Fibroblast of upper back skin (primary cell): Measurements from ENCODE around the gene HSD11B1L.

ENCODE experiments used
- DNase-seq: peaks from one replicate; pipeline ENCODE4 v3.0.0-alpha.2; 2013

HSD11B1L gene, protein sequence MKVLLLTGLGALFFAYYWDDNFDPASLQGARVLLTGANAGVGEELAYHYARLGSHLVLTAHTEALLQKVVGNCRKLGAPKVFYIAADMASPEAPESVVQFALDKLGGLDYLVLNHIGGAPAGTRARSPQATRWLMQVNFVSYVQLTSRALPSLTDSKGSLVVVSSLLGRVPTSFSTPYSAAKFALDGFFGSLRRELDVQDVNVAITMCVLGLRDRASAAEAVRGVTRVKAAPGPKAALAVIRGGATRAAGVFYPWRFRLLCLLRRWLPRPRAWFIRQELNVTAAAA

DNA sequence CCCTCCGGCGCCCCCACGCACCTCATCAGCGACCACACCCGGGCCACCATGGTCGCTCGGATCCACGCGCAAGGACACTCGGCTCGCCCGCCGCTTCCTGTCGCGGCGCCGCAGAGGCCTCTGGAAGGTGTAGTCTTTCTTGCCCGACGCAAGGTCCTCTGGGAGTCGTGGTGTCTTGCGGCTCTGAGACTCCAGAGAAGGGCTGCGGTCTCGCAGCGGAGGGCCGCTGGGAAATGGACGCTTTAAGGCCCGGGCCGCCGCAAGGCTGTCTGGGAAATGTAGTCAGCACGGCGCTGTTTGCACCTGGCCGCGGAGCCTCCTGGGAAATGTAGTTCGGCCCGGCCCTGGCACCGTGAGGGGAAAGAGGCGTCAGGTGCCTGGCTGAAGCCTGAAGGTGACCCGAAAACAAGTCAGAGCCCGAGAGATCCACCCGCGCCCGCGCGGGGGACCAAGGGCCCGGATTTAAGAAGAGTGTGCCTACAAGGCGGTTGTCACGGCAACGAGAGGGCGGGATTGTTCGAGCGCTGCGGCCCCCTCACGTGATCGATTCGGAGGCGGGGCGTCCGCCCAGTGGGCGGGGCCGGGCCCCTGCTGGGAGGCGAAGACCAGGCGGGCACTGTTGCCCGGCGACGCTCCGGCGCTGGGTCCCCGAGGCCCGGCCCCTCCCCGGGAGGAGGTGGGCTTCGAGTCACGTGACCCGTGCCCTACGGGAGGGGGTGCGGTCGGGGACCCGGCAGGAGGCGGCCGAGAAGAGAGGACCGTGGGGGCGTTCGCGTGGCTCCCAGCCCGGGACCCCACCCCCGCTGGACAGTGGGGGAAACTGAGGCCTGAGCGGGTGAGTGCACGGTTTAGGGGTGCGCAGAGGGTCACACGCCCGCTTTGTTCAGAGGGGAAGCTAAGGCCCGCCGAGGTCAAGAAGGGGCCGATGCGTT lies at the start of gene HSD11B1L, which contains the start of gene MICOS13:
TSS of gene HSD11B1L (plus strand) at position 591 of the 932 bp plus-strand sequence. CDS start 3,806 bp downstream, outside the sequence.
TSS of gene MICOS13 (minus strand) at position 80 of the 932 bp plus-strand sequence. CDS start at position 50, 30 bp downstream.
- peak; percentile 99 for DNase-seq

- DNase-seq = no peak
Measured at GRCh38 chr19:5631567-5632240, 49.1 kb upstream of the HSD11B1L start.

DNA sequence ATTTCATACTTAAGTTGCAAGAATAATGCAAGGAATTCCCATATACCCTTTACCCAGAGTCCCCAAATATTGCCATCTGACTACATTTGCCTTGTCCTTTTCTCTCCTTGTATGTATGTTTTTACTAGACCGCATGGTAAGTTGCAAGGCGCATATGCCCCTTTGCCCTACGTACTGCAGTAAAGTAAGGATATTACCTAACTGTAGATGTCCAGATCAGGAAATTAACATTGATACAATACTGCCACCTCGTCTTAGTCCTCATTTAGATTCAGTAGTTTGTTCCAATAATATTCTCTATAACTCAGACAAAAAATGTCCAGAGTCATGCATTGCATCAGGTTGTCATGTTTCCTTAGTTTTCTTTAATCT lies 48.6 kb upstream of the HSD11B1L start:
- DNase-seq = no peak

DNA sequence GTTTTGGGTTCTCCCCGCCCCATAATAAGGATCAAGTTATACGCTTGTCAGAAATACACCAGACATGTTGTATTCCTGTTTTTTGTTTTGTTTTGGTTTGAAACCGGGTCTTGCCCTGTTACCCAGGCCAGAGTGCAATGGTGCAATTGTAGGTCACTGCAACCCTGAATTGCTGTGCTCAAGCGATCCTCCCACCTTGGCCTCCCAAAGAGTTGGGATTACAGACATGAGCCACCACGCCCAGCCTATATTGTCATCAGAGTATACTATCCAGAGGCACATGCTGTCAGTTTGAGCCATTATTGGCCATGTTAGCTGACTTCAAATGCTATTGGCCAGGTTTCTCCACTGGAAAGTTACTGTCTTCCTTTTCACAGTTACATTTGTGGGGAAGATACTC lies 48.2 kb upstream of the HSD11B1L start:
- DNase-seq = no peak

GRCh38 chr19:5635427-5635826 lies 45.4 kb upstream of the HSD11B1L start:
- no peak for DNase-seq

GRCh38 chr19:5637971-5638370 lies 42.9 kb upstream of the HSD11B1L start:
- no peak for DNase-seq

DNA sequence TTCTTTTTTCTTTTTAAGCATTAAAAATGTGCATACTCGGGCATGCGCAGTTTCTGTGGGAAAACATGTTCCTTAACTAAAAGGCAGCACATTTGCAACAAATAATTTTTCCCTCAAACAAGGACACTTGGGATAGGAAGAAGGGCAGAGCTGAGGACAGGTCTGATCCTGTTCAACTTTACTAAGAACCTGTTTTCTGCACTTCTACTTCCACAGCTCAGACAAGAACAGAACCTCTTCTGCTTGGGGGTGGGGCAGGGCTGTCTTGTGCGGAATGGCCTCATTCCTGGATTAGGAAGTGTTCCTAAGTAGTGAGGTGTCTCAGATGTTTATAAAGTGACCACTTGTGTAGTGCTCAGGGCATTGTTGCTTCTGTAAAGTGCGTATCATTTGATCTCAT lies 39.7 kb upstream of the HSD11B1L start:
- no peak for DNase-seq

- DNase-seq = no peak
Measured at GRCh38 chr19:5642204-5642603, 38.6 kb upstream of the HSD11B1L start.

DNA sequence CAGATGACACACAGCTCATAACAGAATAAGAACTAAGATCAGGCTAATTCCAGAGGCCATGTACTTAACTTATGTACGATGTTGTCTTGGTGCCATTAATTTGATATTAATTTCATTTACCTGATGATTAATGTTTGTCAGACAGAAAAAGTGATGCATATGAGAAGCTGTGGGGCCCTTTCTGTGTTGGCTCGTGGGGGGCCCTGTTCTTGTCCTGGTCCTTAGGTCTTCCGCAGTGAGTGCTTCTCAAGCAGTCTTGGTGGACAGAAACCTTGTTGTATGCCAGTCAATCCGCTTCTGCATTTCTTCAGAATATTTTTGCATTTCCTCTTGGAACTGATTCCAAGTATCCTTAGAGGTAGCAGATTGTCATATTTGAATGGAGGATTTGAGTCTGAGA lies 37.8 kb upstream of the HSD11B1L start:
- no peak for DNase-seq

DNA sequence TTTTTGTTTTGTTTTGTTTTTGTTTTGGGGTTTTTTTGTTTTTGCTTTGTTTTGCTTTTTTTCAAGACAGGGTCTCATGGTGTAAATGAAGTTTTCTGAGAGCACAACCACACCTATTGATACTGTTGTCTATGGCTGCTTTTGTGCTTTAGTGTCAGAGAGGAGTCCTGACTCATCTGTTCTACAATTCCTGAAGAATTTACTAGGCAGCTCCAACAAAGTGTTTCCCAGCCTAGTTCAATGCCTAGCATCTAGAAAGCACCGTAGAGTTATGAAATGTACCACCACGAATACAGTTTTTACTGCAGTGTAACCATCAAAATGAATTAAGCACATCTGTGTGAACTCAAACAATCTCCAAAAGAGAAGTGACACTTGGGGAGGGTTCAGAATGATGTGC lies 36.8 kb upstream of the HSD11B1L start:
- no peak for DNase-seq

DNA sequence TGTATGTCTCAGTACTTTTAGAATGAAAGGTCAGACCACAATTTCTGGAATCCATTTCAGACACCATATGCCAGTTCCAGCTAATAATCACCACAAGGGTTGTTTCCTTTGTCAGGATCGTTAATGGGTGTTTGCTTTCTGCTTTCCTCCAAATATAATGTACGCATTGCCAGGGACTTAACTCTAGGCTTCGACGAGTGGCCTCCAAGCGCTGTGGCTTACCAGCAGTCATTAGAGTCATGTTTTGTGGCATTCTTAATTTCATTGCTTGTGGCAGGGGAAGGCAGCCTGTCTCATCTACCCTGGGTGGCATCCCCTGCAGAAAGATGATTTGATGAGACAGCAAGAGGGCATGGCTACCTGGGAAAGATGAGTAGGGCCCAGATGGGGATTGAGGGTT lies 35.4 kb upstream of the HSD11B1L start:
- DNase-seq = no peak

GRCh38 chr19:5646703-5647102 lies 34.1 kb upstream of the HSD11B1L start:
- DNase-seq = no peak

GRCh38 chr19:5648464-5648863 lies 32.4 kb upstream of the HSD11B1L start:
- DNase-seq = no peak

DNA sequence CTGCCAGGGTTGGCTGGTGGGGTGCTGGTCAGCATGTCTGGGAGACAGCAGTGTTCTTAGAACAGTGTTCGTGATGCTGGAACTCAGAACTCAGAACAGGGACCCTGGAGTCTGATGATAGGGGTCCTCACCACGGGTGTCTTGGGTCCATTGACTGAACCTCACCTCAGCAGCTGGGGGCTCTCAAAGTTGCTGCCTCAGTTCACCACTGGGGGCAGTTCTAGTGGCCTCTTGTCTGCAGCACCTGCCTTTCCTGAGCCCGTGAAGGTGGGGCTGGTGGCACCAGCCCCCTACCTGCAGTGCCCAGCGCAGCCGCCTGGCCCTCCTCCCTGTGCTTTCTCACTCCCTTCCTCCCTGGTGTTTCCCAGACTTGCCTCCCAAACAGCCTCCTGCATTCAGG lies 29.5 kb upstream of the HSD11B1L start:
- no peak for DNase-seq

DNA sequence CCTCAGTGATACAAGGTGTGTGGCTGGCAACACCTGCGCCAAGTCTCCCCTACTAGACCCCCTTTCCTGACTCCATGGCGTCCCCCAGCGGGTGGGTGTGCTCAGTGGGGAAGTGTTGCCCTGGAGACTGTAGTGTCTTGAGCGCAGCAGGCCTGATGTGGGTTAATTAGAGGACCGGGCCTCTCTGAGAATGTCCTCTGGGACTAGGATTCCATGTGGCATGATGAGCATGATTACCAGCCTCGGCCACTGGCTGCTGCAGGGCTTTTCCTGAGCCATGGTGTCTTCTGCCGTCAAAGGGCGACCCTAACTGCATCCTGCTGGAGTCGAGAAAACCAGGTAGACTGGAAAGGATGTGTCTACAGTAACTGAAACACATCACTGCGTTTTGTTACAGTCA lies 28.6 kb upstream of the HSD11B1L start:
- DNase-seq = no peak

- no peak for DNase-seq
Measured at GRCh38 chr19:5654931-5655330, 25.9 kb upstream of the HSD11B1L start.

GRCh38 chr19:5655412-5655811 lies 25.4 kb upstream of the HSD11B1L start:
- DNase-seq = no peak

- DNase-seq = no peak
Measured at GRCh38 chr19:5661483-5661882, 19.3 kb upstream of the HSD11B1L start.

DNA sequence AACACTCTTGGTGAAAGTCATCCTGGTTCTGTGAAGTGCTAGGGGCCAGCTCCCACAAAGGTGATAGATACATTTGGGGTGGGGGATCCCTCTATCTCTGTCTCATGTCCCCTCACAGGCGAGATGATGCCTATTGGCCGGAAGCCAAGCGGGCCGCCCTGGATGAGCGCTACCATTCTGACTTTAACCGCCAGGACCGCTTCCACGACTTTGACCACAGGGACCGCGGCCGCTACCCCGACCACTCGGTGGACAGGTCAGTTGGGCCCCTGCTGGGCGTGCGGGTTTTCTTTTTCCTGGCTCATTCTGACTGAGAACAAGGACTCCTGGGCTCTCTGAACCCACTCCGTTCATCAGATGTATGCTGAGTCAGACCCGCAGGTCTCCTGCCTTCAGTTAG lies 16.9 kb upstream of the HSD11B1L start:
- DNase-seq = no peak

DNA sequence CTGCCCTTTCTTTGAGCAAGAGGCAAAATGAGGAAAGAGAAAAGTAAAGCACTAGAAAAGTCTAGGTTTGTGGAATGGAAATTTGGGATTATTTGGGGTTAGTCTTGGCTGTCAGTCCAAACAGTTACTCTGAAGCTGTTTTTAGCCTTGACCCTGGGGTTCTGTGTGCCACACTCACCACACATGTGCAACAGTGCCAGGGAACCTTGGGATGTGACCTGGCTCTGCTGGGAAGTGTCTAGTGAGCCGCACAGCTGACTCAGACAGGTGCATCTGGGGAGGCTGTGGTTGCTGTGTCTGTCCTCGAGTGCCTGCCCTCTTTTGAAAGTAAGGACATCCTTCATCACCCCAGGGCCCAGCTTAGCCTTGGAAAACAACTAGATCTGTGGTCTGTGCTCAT lies 16.3 kb upstream of the HSD11B1L start:
- no peak for DNase-seq

DNA sequence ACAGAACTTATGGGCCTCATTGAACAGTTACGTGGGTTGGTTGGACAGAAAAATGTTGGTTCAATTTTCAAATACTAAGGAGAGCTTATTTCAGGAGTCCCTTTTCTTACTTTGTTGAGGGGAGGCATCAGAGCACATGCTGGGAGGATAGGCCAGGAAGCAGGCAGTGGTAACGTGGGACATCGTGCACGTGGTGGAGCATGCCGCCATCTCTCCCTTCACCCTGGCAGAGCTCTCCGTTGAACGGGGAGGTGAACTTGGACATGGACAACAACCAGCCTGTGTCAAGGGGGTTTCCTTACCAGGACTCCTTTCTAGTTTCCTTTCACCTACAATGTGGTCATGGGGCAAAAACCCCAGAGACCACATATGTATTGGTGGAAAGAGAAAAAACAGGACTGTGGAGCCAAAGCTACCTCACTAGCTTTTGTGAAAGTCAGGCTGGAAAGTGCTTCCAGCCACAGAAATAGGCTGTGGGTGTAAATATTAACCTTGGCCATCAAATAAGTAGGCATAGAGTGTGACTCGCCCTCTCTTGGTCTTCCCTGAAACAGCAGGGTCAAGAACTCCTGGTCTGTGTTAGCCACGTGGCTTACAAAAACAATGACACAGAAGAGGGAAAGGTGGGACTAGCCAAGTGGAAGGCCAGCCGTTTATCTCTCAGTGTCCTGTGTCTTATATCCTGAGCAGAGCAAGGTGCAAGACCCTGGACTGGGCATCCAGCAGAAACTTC lies 14.9 kb upstream of the HSD11B1L start:
- DNase-seq = no peak

DNA sequence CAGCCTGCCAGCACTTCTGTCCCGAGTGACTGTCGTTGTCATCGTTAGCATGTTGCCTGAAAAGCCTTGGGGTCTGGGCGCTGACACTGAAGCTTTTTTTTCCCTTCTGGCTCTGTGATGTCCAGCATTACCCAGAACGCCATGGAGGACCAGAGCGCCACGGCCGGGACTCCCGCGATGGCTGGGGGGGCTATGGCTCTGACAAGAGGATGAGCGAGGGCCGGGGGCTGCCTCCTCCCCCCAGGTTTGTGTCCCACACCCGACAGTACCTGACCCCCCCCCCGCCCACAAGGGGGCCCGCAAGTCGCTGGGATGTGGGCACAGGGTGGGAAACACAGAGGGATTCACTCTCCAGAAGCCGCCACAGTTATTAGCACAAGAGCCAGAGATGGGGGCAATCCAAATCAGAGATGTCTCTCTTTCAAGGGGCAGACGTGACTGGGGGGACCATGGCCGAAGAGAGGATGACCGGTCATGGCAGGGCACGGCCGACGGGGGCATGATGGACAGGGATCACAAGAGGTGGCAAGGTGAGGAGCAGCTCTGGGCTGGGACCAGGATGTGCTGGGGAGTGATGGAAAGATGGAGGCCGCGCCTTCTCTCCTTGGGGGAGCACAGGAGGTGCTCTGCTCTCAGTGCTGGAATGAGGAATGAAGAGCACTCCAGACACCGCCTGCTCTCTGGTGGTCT lies 13.8 kb upstream of the HSD11B1L start:
- no peak for DNase-seq
